Trophoblast cell (in vitro differentiated cells and primary cell): Measurements from ENCODE around the gene VWA8.

Experiments used
- DNase-seq, 2 donors: peaks; one replicate each; pipeline ENCODE4 v3.0.0-alpha.2; 2016
- H2AFZ ChIP-seq: 2 replicates; pipeline ENCODE4 v1.6.1; 2013; ENCODE audit warnings: low read length, moderate library complexity, mild to moderate bottlenecking; ENCODE audit not compliant: insufficient read depth, poor library complexity
- H2AK5ac ChIP-seq: 2 replicates; pipeline ENCODE4 v1.6.1; 2013; ENCODE audit warnings: mild to moderate bottlenecking, low read length
- H2BK120ac ChIP-seq: 2 replicates; pipeline ENCODE4 v1.6.1; 2013; ENCODE audit warnings: low read length, mild to moderate bottlenecking, moderate library complexity; ENCODE audit not compliant: insufficient read depth, poor library complexity
- H2BK12ac ChIP-seq: 2 replicates; pipeline ENCODE4 v1.6.1; 2013; ENCODE audit warnings: mild to moderate bottlenecking, low read length, moderate library complexity
- H2BK5ac ChIP-seq: 2 replicates; pipeline ENCODE4 v1.6.1; 2013; ENCODE audit warnings: low read length, low read depth, moderate library complexity, mild to moderate bottlenecking; ENCODE audit not compliant: poor library complexity
- H3K14ac ChIP-seq: 2 replicates; pipeline ENCODE4 v1.6.1; 2013; ENCODE audit warnings: mild to moderate bottlenecking, low read length
- H3K18ac ChIP-seq: 2 replicates; pipeline ENCODE4 v1.6.1; 2013; ENCODE audit warnings: mild to moderate bottlenecking, low read length
- H3K23ac ChIP-seq: 2 replicates; pipeline ENCODE4 v1.6.1; 2013; ENCODE audit warnings: low read length
- H3K27ac ChIP-seq: 2 replicates; pipeline ENCODE4 v1.5.1; 2013; ENCODE audit warnings: low read depth, mild to moderate bottlenecking, inconsistent platforms, low read length, moderate library complexity
- H3K27me3 ChIP-seq: 2 replicates; pipeline ENCODE4 v1.6.1; 2013; ENCODE audit warnings: inconsistent platforms, mild to moderate bottlenecking, low read length, moderate library complexity; ENCODE audit not compliant: insufficient read depth
- H3K36me3 ChIP-seq, 2 experiments: 1 replicate in 1 of 2; 2 replicates in 1 of 2; pipeline ENCODE4 v1.6.1; 2013; ENCODE audit warnings: low read length in 2 of 2, mild to moderate bottlenecking in 2 of 2, moderate library complexity in 1 of 2; ENCODE audit not compliant: insufficient read depth in 2 of 2, control insufficient read depth in 1 of 2
- H3K4ac ChIP-seq: 2 replicates; pipeline ENCODE4 v1.6.1; 2013; ENCODE audit warnings: low read depth, mild to moderate bottlenecking, low read length, moderate library complexity
- H3K4me1 ChIP-seq, 2 experiments: 1 replicate in 1 of 2; 2 replicates in 1 of 2; pipeline ENCODE4 v1.6.1; 2013; ENCODE audit warnings: low read length in 2 of 2, mild to moderate bottlenecking in 2 of 2, moderate library complexity in 1 of 2; ENCODE audit not compliant: insufficient read depth in 2 of 2, control insufficient read depth in 1 of 2
- H3K4me2 ChIP-seq: 2 replicates; pipeline ENCODE4 v1.6.1; 2013; ENCODE audit warnings: inconsistent platforms, mild to moderate bottlenecking, low read length, moderate library complexity
- H3K4me3 ChIP-seq: 2 replicates; pipeline ENCODE4 v1.5.1; 2013; ENCODE audit warnings: mild to moderate bottlenecking, low read depth, low read length, inconsistent platforms
- H3K79me1 ChIP-seq: one replicate; pipeline ENCODE4 v1.6.1; 2013; ENCODE audit warnings: low read length
- H3K79me2 ChIP-seq: 2 replicates; pipeline ENCODE4 v1.6.1; 2013; ENCODE audit warnings: low read length, mild to moderate bottlenecking; ENCODE audit not compliant: control insufficient read depth, insufficient read depth, poor library complexity
- H3K9ac ChIP-seq: 2 replicates; pipeline ENCODE4 v1.6.1; 2013; ENCODE audit warnings: mild to moderate bottlenecking, low read length
- H3K9me3 ChIP-seq: 2 replicates; pipeline ENCODE4 v1.6.1; 2013; ENCODE audit warnings: low read depth, mild to moderate bottlenecking, control low read depth, inconsistent platforms, low read length; ENCODE audit not compliant: insufficient read depth
- H4K12ac ChIP-seq: 2 replicates; pipeline ENCODE4 v1.6.1; 2013; ENCODE audit warnings: low read depth, mild to moderate bottlenecking, low read length, moderate library complexity
- H4K8ac ChIP-seq: 2 replicates; pipeline ENCODE4 v1.6.1; 2013; ENCODE audit warnings: low read depth, mild to moderate bottlenecking, low read length, moderate library complexity
- H4K91ac ChIP-seq: one replicate; pipeline ENCODE4 v1.6.1; 2013; ENCODE audit warnings: low read depth, mild to moderate bottlenecking, low read length, moderate library complexity
- WGBS: extraction: QIAGEN DNeasy Blood & Tissue Kit; methylation state at CpG from one replicate; pipeline ENCODE4 v1.1.7; 2013; ENCODE audit warnings: missing lambda C conversion rate; ENCODE audit not compliant: insufficient read length, insufficient coverage; ENCODE audit errors: extremely low coverage; 5-methylcytosine and 5-hydroxymethylcytosine counted together

Gene VWA8

DNA sequence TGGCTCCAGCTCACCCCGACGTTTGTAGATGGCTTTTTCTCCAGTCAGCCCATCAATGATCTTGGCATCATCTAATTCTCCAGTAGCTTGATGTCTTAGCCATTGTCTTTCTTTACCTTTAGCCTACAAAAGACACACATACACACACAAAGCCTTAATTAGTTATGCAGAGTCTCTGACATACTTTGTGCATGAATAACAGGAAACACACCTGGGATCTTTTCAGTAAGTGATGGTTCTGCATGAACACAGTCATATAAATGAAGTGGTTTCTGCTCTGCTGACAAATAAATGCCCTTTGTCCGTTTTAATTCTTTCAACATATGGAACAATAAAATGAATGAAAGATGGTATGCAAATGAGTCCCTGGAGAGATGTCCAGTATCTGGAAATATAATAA is 370.3 kb downstream of the VWA8 start:
- no peaks in the 10 kb centered on the region for H3K27me3 ChIP-seq
- H2AFZ ChIP-seq: no peak overlapping the region
- H3K4me2 ChIP-seq: no peak overlapping the region
- no CpG with 5 or more reads among the region's 3 CpGs for WGBS
- peak overlapping the region; percentile 47 for H4K91ac ChIP-seq
- no peak overlapping the region for H3K14ac ChIP-seq
- H2BK5ac ChIP-seq: no peak overlapping the region
- no peaks in the 10 kb centered on the region for H3K79me2 ChIP-seq
- no peak overlapping the region for H3K9ac ChIP-seq
- no peak overlapping the region for H4K12ac ChIP-seq
- no peak overlapping the region for H3K23ac ChIP-seq
- peaks cover 0 to 2% of the 10 kb centered on the region in 2 experiments for H3K36me3 ChIP-seq
- no peak overlapping the region for H3K4ac ChIP-seq
- H4K8ac ChIP-seq: no peak overlapping the region
- H3K9me3 ChIP-seq: no peaks in the 10 kb centered on the region
- H3K4me3 ChIP-seq: no peak overlapping the region
- no peak overlapping the region for H3K27ac ChIP-seq
- H3K4me1 ChIP-seq: peaks cover 2 to 5% of the 10 kb centered on the region in 2 experiments
- peak in 1 of 2 donors; percentile 40 for DNase-seq
- H3K79me1 ChIP-seq: peaks cover 11% of the 10 kb centered on the region
- peak overlapping the region; percentile 89 for H2BK12ac ChIP-seq
- peak overlapping the region; percentile 80 for H2BK120ac ChIP-seq
- H2AK5ac ChIP-seq: no peak overlapping the region
- no peak overlapping the region for H3K18ac ChIP-seq

- peak overlapping the region; percentile 26 for H4K12ac ChIP-seq
- H3K18ac ChIP-seq: peak overlapping the region; percentile 79
- H3K4me2 ChIP-seq: no peak overlapping the region
- peak overlapping the region; percentile 89 for H2BK5ac ChIP-seq
- H2AK5ac ChIP-seq: peak overlapping the region; percentile 90
- peaks cover 2 to 5% of the 10 kb centered on the region in 2 experiments for H3K4me1 ChIP-seq
- H3K27me3 ChIP-seq: no peaks in the 10 kb centered on the region
- no peak for DNase-seq
- no peak overlapping the region for H3K4me3 ChIP-seq
- H3K36me3 ChIP-seq: peaks cover 0 to 2% of the 10 kb centered on the region in 2 experiments
- peak overlapping the region; percentile 98 for H2BK120ac ChIP-seq
- H3K9ac ChIP-seq: no peak overlapping the region
- H4K91ac ChIP-seq: peak overlapping the region; percentile 89
- H2AFZ ChIP-seq: peak overlapping the region; percentile 45
- H2BK12ac ChIP-seq: peak overlapping the region; percentile 96
- no peaks in the 10 kb centered on the region for H3K9me3 ChIP-seq
- H3K27ac ChIP-seq: no peak overlapping the region
- H3K23ac ChIP-seq: no peak overlapping the region
- H3K14ac ChIP-seq: peak overlapping the region; percentile 87
- H4K8ac ChIP-seq: peak overlapping the region; percentile 86
- peak overlapping the region; percentile 73 for H3K4ac ChIP-seq
- H3K79me1 ChIP-seq: peaks cover 11% of the 10 kb centered on the region
- no peaks in the 10 kb centered on the region for H3K79me2 ChIP-seq
Observed at GRCh38 chr13:41590122-41590521, 370.8 kb downstream of the VWA8 start.

- H3K14ac ChIP-seq: no peak overlapping the region
- peak overlapping the region; percentile 37 for H3K4ac ChIP-seq
- H3K4me3 ChIP-seq: no peak overlapping the region
- peak overlapping the region; percentile 96 for H2BK12ac ChIP-seq
- H3K23ac ChIP-seq: no peak overlapping the region
- H4K91ac ChIP-seq: peak overlapping the region; percentile 42
- peak overlapping the region; percentile 51 for H4K8ac ChIP-seq
- H3K36me3 ChIP-seq: peaks cover 0 to 2% of the 10 kb centered on the region in 2 experiments
- no peak overlapping the region for H3K4me2 ChIP-seq
- no peak overlapping the region for H3K27ac ChIP-seq
- no peak overlapping the region for H3K9ac ChIP-seq
- no peak for DNase-seq
- H3K27me3 ChIP-seq: no peaks in the 10 kb centered on the region
- no CpG with 5 or more reads among the region's 3 CpGs for WGBS
- no peaks in the 10 kb centered on the region for H3K9me3 ChIP-seq
- peak overlapping the region; percentile 98 for H2BK120ac ChIP-seq
- H2AK5ac ChIP-seq: peak overlapping the region; percentile 47
- H2AFZ ChIP-seq: no peak overlapping the region
- no peak overlapping the region for H3K18ac ChIP-seq
- peaks cover 2 to 5% of the 10 kb centered on the region in 2 experiments for H3K4me1 ChIP-seq
- H4K12ac ChIP-seq: no peak overlapping the region
- H2BK5ac ChIP-seq: peak overlapping the region; percentile 89
- H3K79me1 ChIP-seq: peaks cover 11% of the 10 kb centered on the region
- H3K79me2 ChIP-seq: no peaks in the 10 kb centered on the region
Observed at GRCh38 chr13:41589434-41589833, 371.5 kb downstream of the VWA8 start.

DNA sequence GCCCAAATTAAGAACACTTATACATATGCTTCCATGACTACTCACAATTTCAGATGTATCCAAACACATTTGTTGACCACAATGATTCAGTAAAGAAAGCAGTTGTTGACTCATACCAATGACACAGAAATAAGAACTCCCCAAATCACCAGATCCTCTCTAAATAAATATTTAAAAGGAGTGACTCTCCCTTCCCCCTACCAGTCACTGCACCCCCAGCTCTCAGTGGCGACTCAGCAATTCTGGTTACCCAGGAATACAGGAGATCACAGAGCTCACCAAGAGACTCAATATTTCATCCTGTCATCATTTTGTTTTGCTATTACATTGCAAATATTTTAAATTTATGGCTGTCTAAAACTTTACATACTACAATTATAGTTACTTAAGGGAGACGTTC is 372.0 kb downstream of the VWA8 start:
- Histone ChIP-seq H2BK12ac (no peak overlapping the region), H3K79me2 (no peaks in the 10 kb centered on the region), H3K23ac (no peak overlapping the region), H3K18ac (no peak overlapping the region), H3K4me3 (no peak overlapping the region), H3K4me1 (peaks cover 2 to 5% of the 10 kb centered on the region in 2 experiments), H2AK5ac (no peak overlapping the region), H2BK120ac (no peak overlapping the region), H3K4me2 (no peak overlapping the region), H3K9ac (no peak overlapping the region), H4K91ac (no peak overlapping the region), H3K4ac (no peak overlapping the region), H2BK5ac (no peak overlapping the region), H2AFZ (no peak overlapping the region), H3K27ac (no peak overlapping the region), H3K79me1 (peaks cover 11% of the 10 kb centered on the region), H3K9me3 (no peaks in the 10 kb centered on the region), H3K36me3 (peaks cover 0 to 2% of the 10 kb centered on the region in 2 experiments), H4K12ac (no peak overlapping the region), H3K27me3 (no peaks in the 10 kb centered on the region), H4K8ac (no peak overlapping the region), H3K14ac (no peak overlapping the region)
- no CpG with 5 or more reads among the region's 2 CpGs for WGBS
- no peak for DNase-seq
